B cell (primary cell): ENCODE results near the gene AP1M2. TPM values are rescaled to one million over a fixed set of nuclear protein-coding genes. Genes with fewer than 3 reads are reported as not detected.
A peak's percentile ranks its signal among the peaks of the same experiment; 100 is the strongest.
"Not testable (repeated sequence)": the region's sequence is repeated elsewhere in the genome, so short reads cannot be mapped to it uniquely, and the experiment has no call there.

Experiments
- ATAC-seq: fragments of 200-7000 bp; cut with Tn5 transposase; one replicate; pipeline ENCODE4 v1.10.0; 2021; ENCODE audit warnings: low read depth, mild to moderate bottlenecking, moderate number of reproducible peaks, moderate library complexity
- CTCF ChIA-PET: fragments of 350-600 bp; sonication (Branson Sonifier 250); formaldehyde crosslinking; loops from one replicate; lab custom pipeline; 2021; ENCODE audit warnings: antibody characterized with exemption, inconsistent platforms; lab: Charles Lee
- POLR2A ChIA-PET: fragments of 350-600 bp; sonication (Branson Sonifier 250); formaldehyde crosslinking; loops from one replicate; lab custom pipeline; 2021; ENCODE audit warnings: antibody characterized with exemption; lab: Charles Lee
- DNase-seq: peaks from one replicate; pipeline ENCODE4 v3.0.0; 2013
- H2AFZ ChIP-seq: 2 replicates; pipeline ENCODE4 v1.6.1; 2012; ENCODE audit warnings: mild to moderate bottlenecking, low read depth, low read length; ENCODE audit not compliant: insufficient read depth, poor library complexity, severe bottlenecking
- H3K27ac ChIP-seq, 2 donors: 1 replicate in 1 of 2; 2 replicates in 1 of 2; pipeline ENCODE4 v1.5.1; 2012 to 2013; ENCODE audit warnings: low read length in 2 of 2, mild to moderate bottlenecking in 2 of 2, moderate library complexity in 1 of 2
- H3K27me3 ChIP-seq, 4 experiments: fragments of 200-600 bp in 1 of 4; sonication (generic) in 1 of 4; replicated peaks in 1 of 4; 1 replicate in 2 of 4; 2 replicates in 2 of 4; pipeline versions ENCODE4 v1.6.1 to v1.7.0; 2013 to 2016; ENCODE audit warnings: low read length in 3 of 4, mild to moderate bottlenecking in 2 of 4, mixed read lengths in 1 of 4, moderate library complexity in 1 of 4; ENCODE audit not compliant: insufficient read depth in 4 of 4, control insufficient read depth in 3 of 4; ENCODE audit errors: control extremely low read depth in 1 of 4
- H3K36me3 ChIP-seq, 2 experiments: replicated peaks in 1 of 2; 1 replicate in 1 of 2; 2 replicates in 1 of 2; pipeline versions ENCODE4 v1.6.1 to v1.7.1; 2013; ENCODE audit warnings: low read length in 1 of 2; ENCODE audit not compliant: insufficient read depth in 2 of 2, control insufficient read depth in 1 of 2; ENCODE audit errors: control extremely low read depth in 1 of 2, extremely low read depth in 1 of 2
- H3K4me1 ChIP-seq, 2 donors: fragments of 200-600 bp in 1 of 2; sonication (generic) in 1 of 2; 1 replicate in 1 of 2; 2 replicates in 1 of 2; pipeline versions ENCODE4 v1.5.1 to v1.6.1; 2013 to 2017; ENCODE audit warnings: low read length in 2 of 2; ENCODE audit not compliant: control insufficient read depth in 2 of 2, insufficient read depth in 2 of 2
- H3K4me2 ChIP-seq: replicated peaks from 2 replicates; pipeline ENCODE3; 2012; ENCODE audit warnings: mild to moderate bottlenecking, low read depth, low read length; ENCODE audit not compliant: poor library complexity, severe bottlenecking
- H3K4me3 ChIP-seq, 5 experiments: fragments of 200-600 bp in 1 of 5; sonication (generic) in 1 of 5; 1 replicate in 3 of 5; 2 replicates in 2 of 5; pipeline versions ENCODE4 v1.5.1 to v1.7.0; 2011 to 2016; ENCODE audit warnings: low read length in 4 of 5, mild to moderate bottlenecking in 4 of 5, low read depth in 2 of 5, control low read depth in 1 of 5, moderate library complexity in 1 of 5; ENCODE audit not compliant: insufficient read depth in 1 of 5; ENCODE audit errors: control extremely low read depth in 1 of 5, extremely low read depth in 1 of 5
- H3K79me2 ChIP-seq: fragments of 200-600 bp; sonication (generic); one replicate; pipeline ENCODE4 v1.6.0; 2016; ENCODE audit warnings: low read length; ENCODE audit not compliant: control insufficient read depth, insufficient read depth
- H3K9ac ChIP-seq: fragments of 200-600 bp; sonication (generic); 2 replicates; pipeline ENCODE4 v1.6.1; 2017; ENCODE audit warnings: mild to moderate bottlenecking, low read length, moderate library complexity
- H3K9me3 ChIP-seq, 3 donors: one replicate each; pipeline versions ENCODE4 v1.6.1 to v1.7.1; 2013; ENCODE audit warnings: low read length in 2 of 3; ENCODE audit not compliant: control insufficient read depth in 2 of 3, insufficient read depth in 1 of 3; ENCODE audit errors: control extremely low read depth in 1 of 3
- H4K20me1 ChIP-seq: 2 replicates; pipeline ENCODE4 v1.6.0; 2012; ENCODE audit warnings: mild to moderate bottlenecking, low read length; ENCODE audit not compliant: insufficient read depth, control insufficient read depth, poor library complexity, severe bottlenecking
- H3K27ac Mint-ChIP-seq: one replicate; pipeline ENCODE4 v1.8.0; 2021; ENCODE audit warnings: mixed read lengths
- H3K27me3 Mint-ChIP-seq: one replicate; pipeline ENCODE4 v1.8.0; 2021; ENCODE audit warnings: mixed read lengths
- H3K4me1 Mint-ChIP-seq: one replicate; pipeline ENCODE4 v1.8.0; 2021; ENCODE audit warnings: mixed read lengths
- H3K4me3 Mint-ChIP-seq: one replicate; pipeline ENCODE4 v1.8.0; 2021; ENCODE audit warnings: mixed read lengths
- H3K9me3 Mint-ChIP-seq: one replicate; pipeline ENCODE4 v1.8.0; 2022; ENCODE audit warnings: mixed read lengths; ENCODE audit not compliant: insufficient read depth
- CTCF ChIP-seq: fragments of 200-600 bp; IDR thresholded peaks from one replicate; pipeline ENCODE4 v1.8.0; 2022; ENCODE audit warnings: antibody characterized with exemption, mild to moderate bottlenecking
- EZH2 ChIP-seq: IDR thresholded peaks from 2 replicates; pipeline ENCODE4 v1.6.1; 2012; ENCODE audit warnings: borderline replicate concordance, low read depth, mild to moderate bottlenecking, moderate library complexity, low read length; ENCODE audit not compliant: insufficient read depth, poor library complexity, severe bottlenecking
- WGBS: methylation state at CpG from one replicate; pipeline ENCODE4 v1.1.5; 2013; ENCODE audit warnings: missing lambda C conversion rate; ENCODE audit not compliant: insufficient coverage; 5-methylcytosine and 5-hydroxymethylcytosine counted together
- intact Hi-C: fragments of 100-400 bp; cut with micrococcal nuclease; formaldehyde crosslinking; loops from one replicate; pipeline ENCODE4 v1.10.0; 2022
- polyA plus RNA-seq: library from polyadenylated mRNA; depleted of rRNA; stranded (reverse); fragments of >200 nt; gene quantifications from 2 replicates; pipeline ENCODE4 v1.2.3, GENCODE V29; 2012
- total RNA-seq, 2 donors: library from RNA; stranded (reverse); fragments of 120-200 nt in 1 of 2; gene quantifications; 1 replicate in 1 of 2; 2 replicates in 1 of 2; pipeline versions ENCODE4 v1.2.3 to v1.2.4, GENCODE V29; 2013 to 2022

The AP1M2 gene
- total and polyA plus RNA-seq, 2 donors (not counting 1 experiment from before 2014, with no cell fraction given): not detected

- H3K4me3 Mint-ChIP-seq: no peak overlapping the region
- Histone ChIP-seq H3K27ac (peak overlapping the region; percentile 58 to 81), H3K9ac (no peak overlapping the region), H3K79me2 (peaks cover 21% of the 10 kb centered on the region), H3K4me3 (no peak overlapping the region), H2AFZ (no peak overlapping the region), H3K27me3 (no peaks in the 10 kb centered on the region), H3K4me2 (peak overlapping the region; percentile 55), H3K9me3 (peaks cover 0 to 5% (median 0%) of the 10 kb centered on the region in 3 donors), H3K36me3 (peaks cover 7 to 77% of the 10 kb centered on the region in 2 experiments), H3K4me1 (peaks cover 37 to 44% of the 10 kb centered on the region in 2 donors), H4K20me1 (peaks cover 16% of the 10 kb centered on the region)
- no peaks in the 10 kb centered on the region for H3K9me3 Mint-ChIP-seq
- WGBS: 92% methylated on average over 6 of the region's 12 CpGs
- H3K4me1 Mint-ChIP-seq: peaks cover 34% of the 10 kb centered on the region
- ChIA-PET POLR2A (interaction anchor here (0.6 to 2.6 kb wide), 7 partner anchors 9 to 266 kb away, joined by 3 to 15 read pairs (median 8); partner anchors contain the start of genes ATG4D, CDKN2D and KRI1), CTCF (interaction anchor here (1.5 to 2.2 kb wide), 10 partner anchors 9 to 149 kb away, joined by 5 to 14 read pairs (median 8); partner anchors contain the start of genes CDC37, CDKN2D and KRI1)
- DNase-seq (no peak), ATAC-seq (no peak)
- no peak for TF ChIP-seq CTCF
- H3K27me3 Mint-ChIP-seq: no peaks in the 10 kb centered on the region
- peak overlapping the region; percentile 86 for H3K27ac Mint-ChIP-seq
- intact Hi-C loops: no loop called here
Measured at GRCh38 chr19:10552510-10553053, 34.5 kb downstream of the AP1M2 start.

DNA sequence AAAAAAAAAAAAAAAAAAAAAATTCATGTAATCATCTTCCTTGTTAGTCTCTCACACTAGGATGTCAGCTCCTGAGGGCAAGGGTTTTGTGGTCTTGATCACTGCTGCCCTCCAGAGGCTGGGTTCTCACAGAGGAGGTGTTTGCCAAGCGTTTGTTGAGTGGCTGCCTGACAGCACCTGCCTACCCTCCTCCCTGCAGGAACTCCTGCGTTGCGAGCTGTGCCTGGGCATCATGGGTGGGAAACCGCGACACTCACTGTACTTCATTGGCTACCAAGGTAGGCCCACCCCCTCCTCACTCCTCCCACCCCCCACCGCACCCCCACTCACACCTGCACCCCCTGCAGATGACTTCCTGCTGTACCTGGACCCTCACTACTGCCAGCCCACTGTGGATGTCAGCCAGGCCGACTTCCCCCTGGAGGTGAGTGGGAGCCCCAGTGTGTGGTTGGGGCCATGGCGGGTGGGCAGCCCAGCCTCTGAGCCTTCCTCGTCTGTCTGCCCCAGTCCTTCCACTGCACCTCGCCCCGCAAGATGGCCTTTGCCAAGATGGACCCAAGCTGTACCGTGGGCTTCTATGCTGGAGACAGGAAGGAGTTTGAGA lies 35.3 kb downstream of the AP1M2 start:
- TF ChIP-seq CTCF (no peak), EZH2 (no peak)
- H3K27ac Mint-ChIP-seq: peak overlapping the region; percentile 78
- H3K4me3 ChIP-seq: no peak overlapping the region
- intact Hi-C loops: no loop called here
- ChIA-PET POLR2A (interaction anchor here (0.7 to 0.8 kb wide), 4 partner anchors 14 to 316 kb away, joined by 3 to 9 read pairs (median 4); partner anchors contain the start of gene KRI1), CTCF (interaction anchor here (1.5 to 2.2 kb wide), 5 partner anchors 9 to 20 kb away, joined by 5 to 14 read pairs (median 7); partner anchors contain the start of gene CDKN2D)
- no peak overlapping the region for H3K9ac ChIP-seq
- WGBS: 69% methylated on average over 4 of the region's 12 CpGs
- H3K27ac ChIP-seq: peak overlapping the region in 1 of 2 donors; percentile 81
- H3K4me1 Mint-ChIP-seq: peaks cover 34% of the 10 kb centered on the region
- H3K27me3 Mint-ChIP-seq: no peaks in the 10 kb centered on the region
- peaks cover 26% of the 10 kb centered on the region for H3K79me2 ChIP-seq
- H3K9me3 ChIP-seq: peaks cover 0 to 5% (median 0%) of the 10 kb centered on the region in 3 donors
- H3K4me3 Mint-ChIP-seq: no peak overlapping the region
- peaks cover 7 to 78% of the 10 kb centered on the region in 2 experiments for H3K36me3 ChIP-seq
- DNase-seq (no peak), ATAC-seq (no peak)
- no peak overlapping the region for H2AFZ ChIP-seq
- peak overlapping the region; percentile 55 for H3K4me2 ChIP-seq
- peaks cover 37 to 44% of the 10 kb centered on the region in 2 donors for H3K4me1 ChIP-seq
- H4K20me1 ChIP-seq: peaks cover 15% of the 10 kb centered on the region
- no peaks in the 10 kb centered on the region for H3K27me3 ChIP-seq
- H3K9me3 Mint-ChIP-seq: no peaks in the 10 kb centered on the region

- DNase-seq, H3K9me3 ChIP-seq, H3K4me2 ChIP-seq, ATAC-seq, H3K4me3 ChIP-seq, H3K27me3 Mint-ChIP-seq, intact Hi-C loops, H3K27ac Mint-ChIP-seq, H3K27ac ChIP-seq, H3K9ac ChIP-seq, H3K4me3 Mint-ChIP-seq, H3K9me3 Mint-ChIP-seq, H2AFZ ChIP-seq, H3K27me3 ChIP-seq: not testable (repeated sequence)
- 100% methylated on average over 5 of the region's 9 CpGs for WGBS
- H4K20me1 ChIP-seq: peaks cover 15% of the 10 kb centered on the region
- H3K4me1 ChIP-seq: peaks cover 37 to 41% of the 10 kb centered on the region in 2 donors
- H3K79me2 ChIP-seq: peaks cover 28% of the 10 kb centered on the region
- peaks cover 7 to 70% of the 10 kb centered on the region in 2 experiments for H3K36me3 ChIP-seq
- ChIA-PET CTCF (interaction anchor here (1.5 to 1.7 kb wide), 2 partner anchors 11 to 21 kb away, joined by 5 to 9 read pairs; no protein-coding TSS in a partner anchor), POLR2A (interaction anchor here (0.7 to 0.8 kb wide), 2 partner anchors 158 to 315 kb away, joined by 3 read pairs; no protein-coding TSS in a partner anchor)
- peaks cover 32% of the 10 kb centered on the region for H3K4me1 Mint-ChIP-seq
Measured at GRCh38 chr19:10551006-10551405, 36.1 kb downstream of the AP1M2 start.
